H9 (cell line): ENCODE measurements around the gene PDE4C. TPM values are rescaled to one million over a fixed set of nuclear protein-coding genes. Genes with fewer than 3 reads are reported as not detected.

ENCODE experiments used
- DNase-seq: peaks from one replicate; pipeline ENCODE4 v3.0.0-alpha.2; 2017
- H2AFZ ChIP-seq: one replicate; pipeline ENCODE4 v1.6.1; 2013; ENCODE audit warnings: mild to moderate bottlenecking, low read length, control low read depth, moderate library complexity
- H2AK5ac ChIP-seq: 2 replicates; pipeline ENCODE4 v1.6.1; 2013; ENCODE audit warnings: low read length, control low read depth, mixed read lengths; ENCODE audit not compliant: insufficient read length
- H2BK120ac ChIP-seq: one replicate; pipeline ENCODE4 v1.6.1; 2013; ENCODE audit warnings: low read depth, mild to moderate bottlenecking, low read length, control low read depth, inconsistent platforms; ENCODE audit not compliant: poor library complexity, severe bottlenecking
- H2BK12ac ChIP-seq: 2 replicates; pipeline ENCODE4 v1.6.1; 2013; ENCODE audit warnings: low read length, control low read depth, mixed read lengths, low read depth; ENCODE audit not compliant: insufficient read length
- H2BK15ac ChIP-seq: 2 replicates; pipeline ENCODE4 v1.6.1; 2013; ENCODE audit warnings: low read depth, low read length, control low read depth
- H2BK20ac ChIP-seq: one replicate; pipeline ENCODE4 v1.6.1; 2013; ENCODE audit warnings: low read depth, mild to moderate bottlenecking, low read length, control low read depth, inconsistent platforms; ENCODE audit not compliant: poor library complexity, severe bottlenecking
- H2BK5ac ChIP-seq: 2 replicates; pipeline ENCODE4 v1.6.1; 2013; ENCODE audit warnings: low read length, control low read depth, mixed read lengths; ENCODE audit not compliant: insufficient read length
- H3K14ac ChIP-seq: 2 replicates; pipeline ENCODE4 v1.6.1; 2013; ENCODE audit warnings: low read length, control low read depth; ENCODE audit not compliant: insufficient read depth
- H3K18ac ChIP-seq: 2 replicates; pipeline ENCODE4 v1.6.1; 2013; ENCODE audit warnings: low read depth, mild to moderate bottlenecking, mixed read lengths, low read length, control low read depth; ENCODE audit not compliant: insufficient read length
- H3K23ac ChIP-seq: 2 replicates; pipeline ENCODE4 v1.6.1; 2013; ENCODE audit warnings: low read length, control low read depth, mixed read lengths, low read depth; ENCODE audit not compliant: insufficient read length
- H3K23me2 ChIP-seq: 2 replicates; pipeline ENCODE4 v1.6.1; 2013; ENCODE audit warnings: low read depth, mild to moderate bottlenecking, mixed read lengths, low read length, control low read depth; ENCODE audit not compliant: insufficient read length, poor library complexity, severe bottlenecking
- H3K27ac ChIP-seq: 2 replicates; pipeline ENCODE4 v1.5.1; 2013; ENCODE audit warnings: low read length, control low read depth, mixed read lengths, low read depth; ENCODE audit not compliant: insufficient read length
- H3K27me3 ChIP-seq: 2 replicates; pipeline ENCODE4 v1.6.1; 2013; ENCODE audit warnings: low read length, control low read depth, inconsistent platforms; ENCODE audit not compliant: insufficient read depth
- H3K4ac ChIP-seq: 2 replicates; pipeline ENCODE4 v1.6.1; 2013; ENCODE audit warnings: low read depth, mild to moderate bottlenecking, control low read depth, inconsistent platforms, low read length, moderate library complexity
- H3K4me1 ChIP-seq: 2 replicates; pipeline ENCODE4 v1.6.1; 2013; ENCODE audit warnings: low read length, control low read depth, inconsistent platforms; ENCODE audit not compliant: insufficient read depth
- H3K4me2 ChIP-seq: 2 replicates; pipeline ENCODE4 v1.6.1; 2013; ENCODE audit warnings: low read length, control low read depth, mixed read lengths; ENCODE audit not compliant: insufficient read length, insufficient read depth
- H3K56ac ChIP-seq: 2 replicates; pipeline ENCODE4 v1.6.1; 2013; ENCODE audit warnings: low read depth, mild to moderate bottlenecking, mixed read lengths, low read length, control low read depth; ENCODE audit not compliant: insufficient read length
- H3K79me1 ChIP-seq: 2 replicates; pipeline ENCODE4 v1.6.1; 2013; ENCODE audit warnings: low read depth, mild to moderate bottlenecking, moderate library complexity, low read length, control low read depth, inconsistent platforms; ENCODE audit not compliant: insufficient read depth, poor library complexity, severe bottlenecking
- H3K79me2 ChIP-seq: 2 replicates; pipeline ENCODE4 v1.6.1; 2013; ENCODE audit warnings: low read length, control low read depth, inconsistent platforms; ENCODE audit not compliant: insufficient read depth
- H3K9ac ChIP-seq: 2 replicates; pipeline ENCODE4 v1.6.1; 2013; ENCODE audit warnings: low read length, control low read depth, mixed read lengths; ENCODE audit not compliant: insufficient read length; ENCODE audit errors: extremely low read depth
- H3K9me3 ChIP-seq: one replicate; pipeline ENCODE4 v1.6.1; 2013; ENCODE audit warnings: low read depth, low read length, inconsistent platforms; ENCODE audit not compliant: control insufficient read depth
- H3T11ph ChIP-seq: one replicate; pipeline ENCODE4 v1.6.1; 2013; ENCODE audit warnings: mild to moderate bottlenecking, low read length, control low read depth, inconsistent platforms
- H4K20me1 ChIP-seq: one replicate; pipeline ENCODE4 v1.6.1; 2013; ENCODE audit not compliant: control insufficient read depth, insufficient read length, insufficient read depth
- H4K5ac ChIP-seq: 2 replicates; pipeline ENCODE4 v1.6.1; 2013; ENCODE audit warnings: low read depth, mild to moderate bottlenecking, mixed read lengths, low read length, control low read depth; ENCODE audit not compliant: insufficient read length
- H4K8ac ChIP-seq: replicated peaks from 2 replicates; pipeline ENCODE4 v1.6.1; 2013; ENCODE audit warnings: low read length, control low read depth, mixed read lengths, low read depth; ENCODE audit not compliant: insufficient read length
- H4K91ac ChIP-seq: 2 replicates; pipeline ENCODE4 v1.6.1; 2013; ENCODE audit warnings: low read depth, mild to moderate bottlenecking, moderate library complexity, mixed read lengths, low read length, control low read depth; ENCODE audit not compliant: insufficient read length
- H3K27ac Mint-ChIP-seq, 3 experiments: 2 replicates in 2 of 3; 3 replicates in 1 of 3; pipeline ENCODE4 v1.8.0; 2020 to 2021; ENCODE audit warnings: mixed read lengths in 3 of 3, mild to moderate bottlenecking in 1 of 3, moderate library complexity in 1 of 3
- H3K27me3 Mint-ChIP-seq: 2 replicates; pipeline ENCODE4 v1.8.0; 2021; ENCODE audit warnings: low read depth, mild to moderate bottlenecking, moderate library complexity, mixed read lengths
- H3K36me3 Mint-ChIP-seq, 3 experiments: 2 replicates in 2 of 3; 3 replicates in 1 of 3; pipeline ENCODE4 v1.8.0; 2020 to 2021; ENCODE audit warnings: low read depth in 3 of 3, mixed read lengths in 3 of 3; ENCODE audit not compliant: insufficient read depth in 1 of 3
- H3K4me1 Mint-ChIP-seq, 2 experiments: 2 replicates each; pipeline ENCODE4 v1.8.0; 2020; ENCODE audit warnings: mixed read lengths in 2 of 2
- H3K4me3 Mint-ChIP-seq, 2 experiments: 2 replicates in 1 of 2; 3 replicates in 1 of 2; pipeline ENCODE4 v1.8.0; 2020 to 2021; ENCODE audit warnings: mild to moderate bottlenecking in 2 of 2, mixed read lengths in 2 of 2, moderate library complexity in 1 of 2
- H3K9me3 Mint-ChIP-seq, 2 experiments: 2 replicates in 1 of 2; 3 replicates in 1 of 2; pipeline ENCODE4 v1.8.0; 2020; ENCODE audit warnings: mild to moderate bottlenecking in 2 of 2, mixed read lengths in 2 of 2, moderate library complexity in 1 of 2
- CTCF ChIP-seq: fragments of 200-600 bp; sonication (generic); conservative IDR thresholded peaks from 3 replicates; pipeline ENCODE4 v1.8.0; 2021; ENCODE audit warnings: antibody characterized with exemption, mild to moderate bottlenecking
- WGBS: extraction: QIAGEN DNeasy Blood & Tissue Kit; methylation state at CpG from one replicate; pipeline ENCODE4 v1.1.7; 2013; ENCODE audit warnings: missing lambda C conversion rate, low lambda C conversion rate, mixed read lengths; ENCODE audit not compliant: insufficient read length; ENCODE audit errors: extremely low coverage; 5-methylcytosine and 5-hydroxymethylcytosine counted together
- total RNA-seq: library from RNA; stranded (reverse); gene quantifications from 2 replicates; pipeline ENCODE4 v1.2.1, GENCODE V29; 2021

Gene PDE4C
- total RNA-seq, 1 experiment from 2014 or later, result 1.8 TPM

- Mint-ChIP-seq H3K27me3 (peaks cover 4% of the 10 kb centered on the region), H3K36me3 (peaks cover 0 to 20% (median 6%) of the 10 kb centered on the region in 3 experiments; a peak in 4 of 7 replicates), H3K27ac (no peak overlapping the region), H3K4me3 (no peak overlapping the region), H3K4me1 (peaks cover 6 to 7% of the 10 kb centered on the region in 2 experiments; a peak in 3 of 4 replicates), H3K9me3 (peaks cover 0 to 3% of the 10 kb centered on the region in 2 experiments; a peak in 1 of 5 replicates)
- no peak for DNase-seq
- H3K27me3 ChIP-seq, result no peaks in the 10 kb centered on the region
- H3K4me2 ChIP-seq, result no peak overlapping the region
- H2AK5ac ChIP-seq, result no peak overlapping the region
- no peaks in the 10 kb centered on the region for H3K79me2 ChIP-seq
- no peaks in the 10 kb centered on the region for H3K79me1 ChIP-seq
- no peak overlapping the region for H3K27ac ChIP-seq
- WGBS, result no CpG with 5 or more reads among the region's 6 CpGs
- no peak overlapping the region for H3K9ac ChIP-seq
- H4K8ac ChIP-seq, result no peak overlapping the region
- H2BK12ac ChIP-seq, result no peak overlapping the region
- H3K4me1 ChIP-seq, result no peaks in the 10 kb centered on the region
- no peak overlapping the region for H2AFZ ChIP-seq
- H3K18ac ChIP-seq, result no peak overlapping the region
- no peak overlapping the region for H2BK5ac ChIP-seq
- no peak overlapping the region for H2BK120ac ChIP-seq
- no peak overlapping the region for H2BK15ac ChIP-seq
- H3K4ac ChIP-seq, result no peak overlapping the region
- no peaks in the 10 kb centered on the region for H3K23me2 ChIP-seq
- no peaks in the 10 kb centered on the region for H4K20me1 ChIP-seq
- H3T11ph ChIP-seq, result no peak overlapping the region
- no peak for TF ChIP-seq CTCF
- no peaks in the 10 kb centered on the region for H3K9me3 ChIP-seq
- no peak overlapping the region for H3K23ac ChIP-seq
- H4K5ac ChIP-seq, result no peak overlapping the region
- no peak overlapping the region for H4K91ac ChIP-seq
- no peak overlapping the region for H3K56ac ChIP-seq
- no peak overlapping the region for H2BK20ac ChIP-seq
- no peak overlapping the region for H3K14ac ChIP-seq
These were observed 45.2 kb upstream of the PDE4C start for GRCh38 chr19:18271433-18271841.
